ENCODE results near the gene ZBTB17.

- TF ChIP-seq CTCF (IDR thresholded peaks at IDR 0.05) = no peak
- no peak for TF ChIP-seq POLR2A (IDR thresholded peaks at IDR 0.05)
Measured at GRCh38 chr1:15974855-15975254, 1.0 kb downstream of the ZBTB17 start.
